Activated T-cell treated with anti-CD3 and anti-CD28 coated beads for 24 hours (primary cell): Measurements from ENCODE around the gene POLR1A.

ENCODE experiments used
- DNase-seq: peaks from one replicate; pipeline ENCODE4 v3.0.0-alpha.2; 2020; ENCODE audit warnings: low read depth

POLR1A gene

DNA sequence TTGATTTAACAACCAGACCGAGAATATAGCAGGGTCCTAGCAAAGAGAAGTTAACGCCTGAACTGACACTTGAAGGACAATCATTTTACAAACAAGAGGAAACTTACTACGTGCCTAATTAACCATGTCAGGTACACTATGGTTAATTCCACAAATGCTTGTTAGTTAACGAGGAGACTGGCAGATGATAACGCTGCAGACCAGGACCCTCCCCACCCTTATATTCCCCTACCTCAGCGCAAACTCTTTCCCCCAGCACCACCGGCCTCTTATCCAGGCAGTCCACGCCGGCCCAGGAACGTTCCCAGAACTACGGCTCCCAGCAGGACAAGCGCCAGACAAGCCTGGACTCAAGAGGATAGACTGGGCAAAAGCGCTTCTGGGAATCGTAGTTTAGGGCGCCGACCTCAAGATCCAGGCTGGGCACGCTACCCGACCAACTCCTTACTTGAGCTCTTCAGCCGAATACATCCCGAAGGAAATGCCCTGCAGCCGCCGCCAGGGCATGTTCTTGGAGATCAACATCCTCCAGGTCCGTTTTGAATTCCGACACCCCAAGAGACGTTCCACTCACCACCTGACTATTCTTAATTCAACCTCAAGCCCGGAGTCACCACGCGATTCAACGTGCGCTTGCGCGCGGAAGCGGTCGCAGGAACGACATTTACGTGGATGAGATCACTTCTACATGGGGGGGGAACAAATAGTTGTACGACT is at the start of gene POLR1A:
POLR1A (minus strand) TSS at position 635 of the 717 bp plus-strand sequence; CDS start at position 525, 110 bp downstream.
- DNase-seq: peak; percentile 77

GRCh38 chr2:86150502-86150901 is 44.8 kb upstream of the POLR1A start:
- DNase-seq: no peak

- DNase-seq: no peak
Measured at GRCh38 chr2:86147793-86148192, 42.1 kb upstream of the POLR1A start.

GRCh38 chr2:86143926-86144685 is 38.4 kb upstream of the POLR1A start:
- no peak for DNase-seq

DNA sequence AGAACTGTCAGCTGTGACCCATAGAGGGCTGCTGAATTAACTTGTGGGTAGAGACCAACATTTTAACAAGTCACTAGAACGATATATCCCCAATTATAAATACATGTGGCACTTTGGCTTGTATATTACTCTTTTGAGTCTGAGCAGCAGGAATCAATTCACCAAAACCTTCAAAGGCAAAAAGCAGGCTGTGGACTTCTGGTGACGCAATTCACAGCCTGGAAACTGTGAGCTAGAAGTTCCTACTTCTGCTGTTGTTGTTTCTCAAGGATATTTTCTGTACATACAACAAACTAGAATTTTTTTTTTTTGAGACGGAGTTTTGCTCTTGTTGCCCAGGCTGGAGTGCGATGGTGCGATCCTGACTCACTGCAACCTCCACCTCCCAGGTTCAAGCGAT is 37.6 kb upstream of the POLR1A start:
- DNase-seq: no peak

- no peak for DNase-seq
Measured at GRCh38 chr2:86142436-86143257, 37.0 kb upstream of the POLR1A start.

DNA sequence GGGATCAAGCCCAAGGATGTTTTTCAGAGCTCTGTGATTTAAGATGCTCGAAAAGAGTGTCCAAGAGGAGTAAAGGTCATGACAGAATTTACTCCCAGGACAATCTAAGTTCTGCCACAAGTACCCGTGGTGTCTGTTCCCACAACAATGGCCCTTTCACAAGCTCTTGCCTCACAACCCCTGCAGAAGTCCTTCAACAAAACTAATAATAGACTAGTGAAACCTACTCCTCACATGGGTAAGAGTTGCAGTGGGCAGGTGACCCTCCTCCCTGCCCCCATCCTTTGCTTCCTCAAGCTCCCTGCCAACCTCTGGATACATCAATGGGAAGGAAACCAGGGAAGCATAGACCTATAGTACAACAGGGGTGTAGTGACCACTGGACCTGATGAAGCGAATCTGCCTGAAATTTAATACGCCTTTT is 35.3 kb upstream of the POLR1A start:
- DNase-seq: no peak

DNA sequence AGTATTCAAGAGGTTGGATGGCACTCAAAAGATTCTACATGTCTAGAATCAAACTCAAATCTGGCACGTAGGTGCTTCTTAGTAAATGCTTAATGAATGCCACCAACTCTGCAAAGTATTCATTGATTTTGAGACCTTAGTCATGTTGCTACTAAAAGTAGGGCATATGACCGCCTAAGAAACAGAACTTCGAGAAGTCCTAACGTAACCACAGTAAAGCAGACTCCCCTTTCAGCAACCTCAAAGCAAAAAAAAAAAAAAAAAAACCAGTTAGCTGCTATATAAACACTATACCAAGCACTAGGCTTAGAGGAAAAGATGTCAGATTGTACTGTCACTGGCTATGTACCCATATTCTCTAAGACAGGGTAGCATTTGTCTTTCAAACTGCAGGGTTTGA is 34.3 kb upstream of the POLR1A start:
- DNase-seq: no peak

GRCh38 chr2:86138736-86139625 is 33.3 kb upstream of the POLR1A start:
- no peak for DNase-seq

DNA sequence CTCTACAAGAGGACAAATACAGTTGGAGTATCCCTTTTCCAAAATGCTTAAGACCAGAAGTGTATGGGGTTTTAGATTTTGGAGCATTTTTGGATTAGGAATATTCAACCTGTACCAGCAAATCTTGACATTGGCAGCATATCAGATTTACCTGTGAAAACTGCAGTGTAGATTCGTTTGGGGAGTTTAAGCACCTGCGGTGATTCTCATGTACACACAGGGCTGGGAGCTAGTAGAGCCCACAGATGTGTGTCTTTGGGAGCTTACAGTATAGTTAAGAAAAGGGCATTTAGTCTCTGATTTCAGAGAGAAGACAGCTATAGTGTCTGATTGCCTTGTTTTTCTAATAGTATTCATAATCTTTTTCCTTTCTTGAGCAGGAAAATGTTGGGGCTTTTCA is 30.5 kb upstream of the POLR1A start:
- DNase-seq: no peak

DNA sequence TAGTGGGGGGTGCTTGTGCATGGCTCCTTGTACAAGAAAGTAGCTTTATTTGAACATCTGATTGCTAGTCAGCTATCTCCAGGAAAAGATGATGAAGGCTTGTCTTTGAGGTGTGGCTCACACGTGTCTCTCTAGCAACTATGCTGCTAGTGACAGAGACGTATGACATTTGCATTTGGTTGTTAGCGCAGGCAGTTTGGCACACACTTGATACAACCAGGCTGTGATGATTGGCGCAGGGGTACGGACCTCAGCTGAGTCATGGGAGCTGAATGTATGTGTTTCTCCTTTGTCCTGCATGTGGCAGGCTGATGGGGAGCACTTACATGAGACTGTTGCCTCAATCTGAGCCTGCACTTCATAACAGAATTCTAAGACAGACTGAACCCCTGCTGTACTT is 30.0 kb upstream of the POLR1A start:
- DNase-seq: no peak

GRCh38 chr2:86134709-86135108 is 29.0 kb upstream of the POLR1A start:
- no peak for DNase-seq

DNA sequence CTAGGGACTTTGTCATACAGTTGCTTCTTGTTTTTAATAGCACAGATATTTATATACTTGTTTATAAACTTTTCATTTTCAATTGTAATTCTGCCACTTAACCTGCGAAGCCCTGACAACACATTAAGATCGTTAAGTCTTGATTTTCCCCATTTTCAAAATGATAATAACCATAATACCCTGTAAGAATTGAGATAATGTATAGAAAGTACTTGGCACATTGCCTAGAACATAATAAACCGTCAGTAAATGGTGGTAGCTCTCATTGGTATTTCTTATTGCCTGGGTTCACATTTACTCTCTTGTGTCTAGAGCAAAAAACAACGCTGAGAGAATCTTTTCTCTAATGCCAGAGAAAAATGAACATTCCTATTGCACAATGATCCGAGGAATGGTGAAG is 19.0 kb upstream of the POLR1A start:
- DNase-seq: no peak

DNA sequence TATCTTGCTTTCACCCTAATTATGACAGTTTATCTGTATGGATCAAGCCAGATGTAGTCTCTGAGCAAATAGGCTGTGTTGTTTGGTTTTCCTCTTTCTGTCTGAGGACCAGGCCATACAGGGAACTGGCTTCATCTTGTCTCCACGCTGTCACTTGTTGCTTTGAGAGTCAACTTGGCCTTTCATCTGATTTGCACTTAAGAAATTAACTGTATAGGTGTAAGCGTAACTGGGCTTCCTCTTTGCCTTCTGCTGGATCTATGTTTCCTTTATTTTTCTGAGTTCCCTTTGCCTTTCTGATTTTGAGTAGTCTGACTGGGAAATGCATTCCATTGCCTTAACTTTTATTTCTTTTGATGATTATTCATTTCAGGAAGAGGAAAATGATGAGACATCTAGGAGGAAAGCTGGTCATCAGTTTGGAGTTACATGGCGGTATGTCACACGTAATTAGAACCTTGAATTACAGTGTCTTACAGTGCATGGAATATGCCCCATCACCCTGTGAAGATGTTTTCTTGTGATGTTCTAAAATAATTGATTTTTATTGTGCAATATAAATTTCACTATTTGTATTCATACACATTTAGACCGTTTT is 17.7 kb upstream of the POLR1A start:
- no peak for DNase-seq

- DNase-seq: no peak
Measured at GRCh38 chr2:86118130-86118529, 12.4 kb upstream of the POLR1A start.

GRCh38 chr2:86107031-86107430 is 1.3 kb upstream of the POLR1A start:
- DNase-seq: no peak

- DNase-seq: peak; percentile 93
Measured at GRCh38 chr2:86105969-86106945, 571 bp upstream of the POLR1A start, which contains the start of gene PTCD3. PTCD3 (plus strand) TSS chr2:86106235; CDS start chr2:86106248, 13 bp downstream.

DNA sequence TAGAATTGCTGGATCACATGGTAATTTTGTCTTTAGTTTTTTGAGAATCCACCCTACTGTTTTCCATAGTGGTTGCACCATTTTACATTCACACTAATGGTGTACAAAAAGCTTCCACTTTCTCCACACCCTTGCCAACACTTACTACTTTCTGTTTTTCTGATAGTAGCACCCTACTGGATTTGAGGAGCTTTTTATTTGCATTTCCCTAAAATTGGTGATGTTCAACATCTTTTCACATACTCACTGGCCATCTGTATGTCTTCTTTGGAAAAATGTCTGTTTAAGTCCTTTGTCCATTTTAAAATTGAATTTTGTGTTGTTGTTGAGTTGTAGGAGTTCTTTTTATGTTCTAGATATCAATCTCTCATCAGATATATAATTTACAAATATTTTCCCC is 3.5 kb downstream of the POLR1A start:
- no peak for DNase-seq

DNA sequence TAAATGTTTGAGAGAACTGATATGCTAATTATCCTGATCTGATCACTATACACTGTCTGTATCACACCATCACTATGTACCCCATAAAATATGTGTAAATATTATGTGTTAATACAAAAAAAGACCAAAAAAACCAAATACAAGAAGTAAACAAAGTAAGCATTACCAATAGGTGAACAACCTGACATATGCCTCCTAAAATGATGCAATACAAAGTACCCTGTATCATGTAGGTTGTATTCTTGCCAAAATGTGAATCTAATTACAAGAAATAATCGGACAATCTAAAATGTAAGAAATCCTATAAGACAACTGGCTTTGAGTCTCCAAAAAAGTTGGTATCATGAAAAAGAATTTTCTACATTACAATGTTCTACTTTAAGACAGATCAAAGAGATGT is 7.8 kb downstream of the POLR1A start:
- no peak for DNase-seq
